OCI-LY3 (cell line): ENCODE data around the gene MLF2.

ENCODE experiments used
- H2AFZ ChIP-seq: fragments of 200-600, 300-600 bp; shearing (Covaris generic); 2 replicates; pipeline ENCODE4 v1.6.0; 2014; ENCODE audit warnings: antibody characterized with exemption, low read depth, low read length
- H3K27ac ChIP-seq: fragments of 200-600, 300-600 bp; sonication (generic); 2 replicates; pipeline ENCODE4 v1.5.1; 2014; ENCODE audit warnings: mild to moderate bottlenecking, low read length, moderate library complexity, mixed read lengths
- H3K27me3 ChIP-seq: fragments of 200-600, 300-600 bp; sonication (generic); 2 replicates; pipeline ENCODE4 v1.6.1; 2014; ENCODE audit warnings: low read depth, low read length, mixed read lengths
- H3K36me3 ChIP-seq: fragments of 200-600, 300-600 bp; sonication (generic); replicated peaks from 2 replicates; pipeline ENCODE3; 2014; ENCODE audit warnings: low read depth, low read length, mixed read lengths
- H3K4me1 ChIP-seq: fragments of 300-600, 200-600 bp; sonication (generic); 2 replicates; pipeline ENCODE4 v1.6.1; 2014; ENCODE audit warnings: low read length, mixed read lengths
- H3K4me2 ChIP-seq: fragments of 200-600, 300-600 bp; sonication (generic); 2 replicates; pipeline ENCODE4 v1.6.1; 2014; ENCODE audit warnings: low read length, mixed read lengths
- H3K4me3 ChIP-seq: fragments of 300-600, 200-600 bp; sonication (generic); 2 replicates; pipeline ENCODE4 v1.5.1; 2014; ENCODE audit warnings: antibody characterized with exemption, mild to moderate bottlenecking, low read length, moderate library complexity
- H3K79me2 ChIP-seq: fragments of 300-600, 200-600 bp; shearing (Covaris generic); 2 replicates; pipeline ENCODE4 v1.6.1; 2014; ENCODE audit warnings: mild to moderate bottlenecking, low read length, mixed read lengths
- H3K9ac ChIP-seq: fragments of 300-600, 200-600 bp; shearing (Covaris generic); 2 replicates; pipeline ENCODE4 v1.6.0; 2014; ENCODE audit warnings: mild to moderate bottlenecking, low read length, moderate library complexity
- H3K9me3 ChIP-seq: fragments of 200-600, 300-600 bp; shearing (Covaris generic); 2 replicates; pipeline ENCODE4 v1.6.1; 2014; ENCODE audit warnings: low read length, mixed read lengths; ENCODE audit not compliant: insufficient read depth
- H4K20me1 ChIP-seq: fragments of 200-600, 300-600 bp; sonication (generic); 2 replicates; pipeline ENCODE4 v1.6.1; 2016; ENCODE audit warnings: low read length, mixed read lengths; ENCODE audit not compliant: insufficient read depth
- CTCF ChIP-seq: fragments of 200-600, 300-600 bp; sonication (generic); IDR thresholded peaks from 2 replicates; pipeline ENCODE4 v1.5.1; 2014; ENCODE audit warnings: antibody characterized with exemption, low read length, low read depth
- EZH2phosphoT487 ChIP-seq: fragments of 200-600 bp; shearing (Covaris generic); IDR thresholded peaks from 2 replicates; pipeline ENCODE4 v1.6.1; 2018; ENCODE audit warnings: antibody characterized with exemption, mixed run types, low read depth

The MLF2 gene

GRCh38 chr12:6784296-6784695 lies 31.4 kb upstream of the MLF2 start:
- no peaks in the 10 kb centered on the region for H3K36me3 ChIP-seq
- H2AFZ ChIP-seq = no peak overlapping the region
- H3K9me3 ChIP-seq = no peaks in the 10 kb centered on the region
- H3K9ac ChIP-seq = no peak overlapping the region
- no peak overlapping the region for H3K4me3 ChIP-seq
- H4K20me1 ChIP-seq = no peaks in the 10 kb centered on the region
- H3K27me3 ChIP-seq = no peaks in the 10 kb centered on the region
- peaks cover 11% of the 10 kb centered on the region for H3K4me1 ChIP-seq
- H3K79me2 ChIP-seq = no peaks in the 10 kb centered on the region
- no peak overlapping the region for H3K27ac ChIP-seq
- TF ChIP-seq EZH2phosphoT487 (no peak), CTCF (no peak)
- H3K4me2 ChIP-seq = no peak overlapping the region

GRCh38 chr12:6783828-6784227 lies 30.9 kb upstream of the MLF2 start:
- no peak for TF ChIP-seq CTCF
- TF ChIP-seq EZH2phosphoT487 = no peak
- Histone ChIP-seq H3K4me3 (no peak overlapping the region), H4K20me1 (no peaks in the 10 kb centered on the region), H3K4me1 (peaks cover 11% of the 10 kb centered on the region), H3K79me2 (no peaks in the 10 kb centered on the region), H3K27me3 (no peaks in the 10 kb centered on the region), H2AFZ (no peak overlapping the region), H3K36me3 (no peaks in the 10 kb centered on the region), H3K9ac (no peak overlapping the region), H3K9me3 (no peaks in the 10 kb centered on the region), H3K27ac (no peak overlapping the region), H3K4me2 (no peak overlapping the region)

GRCh38 chr12:6782850-6783566 lies 30.1 kb upstream of the MLF2 start:
- no peak for TF ChIP-seq CTCF
- TF ChIP-seq EZH2phosphoT487 = no peak
- H3K4me1 ChIP-seq = peaks cover 17% of the 10 kb centered on the region
- no peak overlapping the region for H2AFZ ChIP-seq
- H3K9me3 ChIP-seq = no peaks in the 10 kb centered on the region
- no peak overlapping the region for H3K4me3 ChIP-seq
- no peaks in the 10 kb centered on the region for H4K20me1 ChIP-seq
- no peaks in the 10 kb centered on the region for H3K36me3 ChIP-seq
- no peak overlapping the region for H3K9ac ChIP-seq
- no peak overlapping the region for H3K27ac ChIP-seq
- no peak overlapping the region for H3K4me2 ChIP-seq
- H3K79me2 ChIP-seq = no peaks in the 10 kb centered on the region
- H3K27me3 ChIP-seq = peaks cover 2% of the 10 kb centered on the region

GRCh38 chr12:6782119-6782518 lies 29.2 kb upstream of the MLF2 start:
- no peaks in the 10 kb centered on the region for H3K9me3 ChIP-seq
- no peak overlapping the region for H3K9ac ChIP-seq
- 0 out of 2 replicates have a peak overlapping the region, but pooled peaks have one; percentile 19 for H2AFZ ChIP-seq
- H3K4me2 ChIP-seq = no peak overlapping the region
- no peak overlapping the region for H3K27ac ChIP-seq
- H4K20me1 ChIP-seq = no peaks in the 10 kb centered on the region
- peaks cover 21% of the 10 kb centered on the region for H3K4me1 ChIP-seq
- no peaks in the 10 kb centered on the region for H3K79me2 ChIP-seq
- H3K36me3 ChIP-seq = no peaks in the 10 kb centered on the region
- TF ChIP-seq EZH2phosphoT487 (no peak), CTCF (no peak)
- peaks cover 11% of the 10 kb centered on the region for H3K27me3 ChIP-seq
- no peak overlapping the region for H3K4me3 ChIP-seq
